Gastroesophageal sphincter (tissue), 3 donors: ENCODE data around the gene NOL4L.

ENCODE experiments used
- EP300 ChIP-seq: sonication (generic); formaldehyde crosslinking; IDR thresholded peaks from one replicate; pipeline ENCODE4 v1.6.1; 2017; ENCODE audit warnings: antibody characterized with exemption, mild to moderate bottlenecking
- POLR2A ChIP-seq, 2 donors: fragments of 450-650 bp; IDR thresholded peaks; one replicate each; pipeline ENCODE4 v1.6.1; 2017; ENCODE audit warnings: antibody characterized with exemption in 2 of 2, mild to moderate bottlenecking in 2 of 2, moderate library complexity in 1 of 2
- POLR2AphosphoS5 ChIP-seq: sonication (generic); formaldehyde crosslinking; IDR thresholded peaks from one replicate; pipeline ENCODE4 v1.6.1; 2017; ENCODE audit warnings: antibody characterized with exemption
- TF ChIP-seq, protein P1 (sequence below), 4 experiments: fragments of 200-600 bp in 2 of 4; fragments of 450-650 bp in 2 of 4; sonication (generic) in 1 of 4; IDR thresholded peaks; one replicate each; pipeline ENCODE4 v1.5.1; 2017 to 2019; ENCODE audit warnings: antibody characterized with exemption in 4 of 4, mild to moderate bottlenecking in 2 of 4, moderate library complexity in 2 of 4

DNA sequence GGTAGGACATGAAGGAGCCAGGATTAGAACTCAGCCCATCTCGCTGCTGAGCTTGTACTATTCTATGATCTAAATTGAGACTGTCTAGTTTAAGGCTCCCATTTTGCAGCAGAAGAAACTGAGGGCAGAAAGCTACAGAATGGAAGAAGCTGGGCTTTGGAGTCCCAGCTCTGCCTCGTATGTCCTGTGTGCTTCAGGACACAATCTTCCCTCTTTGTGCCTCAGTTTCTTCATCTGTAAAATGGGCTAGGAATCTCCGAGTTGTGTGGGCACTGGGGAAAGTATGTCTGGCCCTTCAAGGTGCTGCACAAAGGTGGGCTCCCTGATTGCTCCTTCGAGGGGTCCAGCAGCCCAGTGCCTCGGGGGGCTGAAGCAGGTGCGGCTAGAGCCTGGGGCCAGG is 20.7 kb downstream of the NOL4L start:
- TF ChIP-seq, protein P1, sequence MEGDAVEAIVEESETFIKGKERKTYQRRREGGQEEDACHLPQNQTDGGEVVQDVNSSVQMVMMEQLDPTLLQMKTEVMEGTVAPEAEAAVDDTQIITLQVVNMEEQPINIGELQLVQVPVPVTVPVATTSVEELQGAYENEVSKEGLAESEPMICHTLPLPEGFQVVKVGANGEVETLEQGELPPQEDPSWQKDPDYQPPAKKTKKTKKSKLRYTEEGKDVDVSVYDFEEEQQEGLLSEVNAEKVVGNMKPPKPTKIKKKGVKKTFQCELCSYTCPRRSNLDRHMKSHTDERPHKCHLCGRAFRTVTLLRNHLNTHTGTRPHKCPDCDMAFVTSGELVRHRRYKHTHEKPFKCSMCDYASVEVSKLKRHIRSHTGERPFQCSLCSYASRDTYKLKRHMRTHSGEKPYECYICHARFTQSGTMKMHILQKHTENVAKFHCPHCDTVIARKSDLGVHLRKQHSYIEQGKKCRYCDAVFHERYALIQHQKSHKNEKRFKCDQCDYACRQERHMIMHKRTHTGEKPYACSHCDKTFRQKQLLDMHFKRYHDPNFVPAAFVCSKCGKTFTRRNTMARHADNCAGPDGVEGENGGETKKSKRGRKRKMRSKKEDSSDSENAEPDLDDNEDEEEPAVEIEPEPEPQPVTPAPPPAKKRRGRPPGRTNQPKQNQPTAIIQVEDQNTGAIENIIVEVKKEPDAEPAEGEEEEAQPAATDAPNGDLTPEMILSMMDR (IDR thresholded peaks at IDR 0.05): no peak
- TF ChIP-seq POLR2A (IDR thresholded peaks at IDR 0.05): no peak
- TF ChIP-seq EP300: no peak
- no peak for TF ChIP-seq POLR2AphosphoS5
